Testis (tissue), 3 donors: ENCODE data around the gene PSORS1C1. TPM values are rescaled to one million over a fixed set of nuclear protein-coding genes. Genes with fewer than 3 reads are reported as not detected.

Experiments used
- DNase-seq: peaks from one replicate; pipeline ENCODE4 v3.0.0-alpha.2; 2019
- H3K27ac ChIP-seq, 2 donors: fragments of 200-600 bp; sonication (generic); one replicate each; pipeline ENCODE4 v1.5.1; 2019
- H3K27me3 ChIP-seq: fragments of 200-600 bp; sonication (generic); one replicate; pipeline ENCODE4 v1.5.1; 2019
- H3K36me3 ChIP-seq: fragments of 200-600 bp; sonication (generic); one replicate; pipeline ENCODE4 v1.5.1; 2017; ENCODE audit warnings: low read depth; ENCODE audit errors: missing control alignments
- H3K4me1 ChIP-seq: fragments of 200-600 bp; sonication (generic); one replicate; pipeline ENCODE4 v1.5.1; 2019
- H3K4me3 ChIP-seq, 2 donors: fragments of 200-600 bp; sonication (generic); one replicate each; pipeline ENCODE4 v1.5.1; 2017 to 2019
- H3K9me3 ChIP-seq: fragments of 200-600 bp; sonication (generic); one replicate; pipeline ENCODE4 v1.5.1; 2017
- POLR2A ChIP-seq: fragments of 450-650 bp; IDR thresholded peaks from one replicate; pipeline ENCODE4 v1.6.1; 2017; ENCODE audit warnings: antibody characterized with exemption, mild to moderate bottlenecking, moderate library complexity
- WGBS, 2 donors: methylation state at CpG; one replicate each; pipeline ENCODE4 v1.1.5; 2018; 5-methylcytosine and 5-hydroxymethylcytosine counted together
- intact Hi-C: fragments of 100-400 bp; cut with DNase I; formaldehyde crosslinking; loops from one replicate; pipeline ENCODE4 v1.15.1; 2023; ENCODE audit warnings: low total_unique reads
- polyA plus RNA-seq: library from polyadenylated mRNA; stranded (reverse); fragments of 350-450 nt; fragmentation: Illumina TruSeq; extraction: RNeasy Lipid Tissue Mini Kit (QIAGEN cat#74804); gene quantifications from one replicate; pipeline ENCODE4 v1.2.3, GENCODE V29; 2014; ENCODE audit warnings: low read depth, low replicate concordance; ENCODE audit not compliant: insufficient read depth
- total RNA-seq, 2 donors: library from RNA; depleted of rRNA; stranded (reverse); fragments of >200 nt; gene quantifications; one replicate each; pipeline ENCODE4 v1.2.3, GENCODE V29; 2016
- TF ChIP-seq, protein P1 (sequence below), 3 experiments: fragments of 450-650 bp in 2 of 3; fragments of 200-600 bp in 1 of 3; sonication (generic) in 1 of 3; IDR thresholded peaks; one replicate each; pipeline ENCODE4 v1.5.1; 2016 to 2019; ENCODE audit warnings: antibody characterized with exemption in 3 of 3, mild to moderate bottlenecking in 2 of 3, moderate library complexity in 1 of 3

PSORS1C1 gene
- total and polyA plus RNA-seq, 3 donors from 2014 or later: 28.0 to 126 (median 32.7) TPM

- no peaks in the 10 kb centered on the region for H3K36me3 ChIP-seq
- no peak for DNase-seq
- H3K9me3 ChIP-seq: no peaks in the 10 kb centered on the region
- TF ChIP-seq, protein P1, sequence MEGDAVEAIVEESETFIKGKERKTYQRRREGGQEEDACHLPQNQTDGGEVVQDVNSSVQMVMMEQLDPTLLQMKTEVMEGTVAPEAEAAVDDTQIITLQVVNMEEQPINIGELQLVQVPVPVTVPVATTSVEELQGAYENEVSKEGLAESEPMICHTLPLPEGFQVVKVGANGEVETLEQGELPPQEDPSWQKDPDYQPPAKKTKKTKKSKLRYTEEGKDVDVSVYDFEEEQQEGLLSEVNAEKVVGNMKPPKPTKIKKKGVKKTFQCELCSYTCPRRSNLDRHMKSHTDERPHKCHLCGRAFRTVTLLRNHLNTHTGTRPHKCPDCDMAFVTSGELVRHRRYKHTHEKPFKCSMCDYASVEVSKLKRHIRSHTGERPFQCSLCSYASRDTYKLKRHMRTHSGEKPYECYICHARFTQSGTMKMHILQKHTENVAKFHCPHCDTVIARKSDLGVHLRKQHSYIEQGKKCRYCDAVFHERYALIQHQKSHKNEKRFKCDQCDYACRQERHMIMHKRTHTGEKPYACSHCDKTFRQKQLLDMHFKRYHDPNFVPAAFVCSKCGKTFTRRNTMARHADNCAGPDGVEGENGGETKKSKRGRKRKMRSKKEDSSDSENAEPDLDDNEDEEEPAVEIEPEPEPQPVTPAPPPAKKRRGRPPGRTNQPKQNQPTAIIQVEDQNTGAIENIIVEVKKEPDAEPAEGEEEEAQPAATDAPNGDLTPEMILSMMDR (IDR thresholded peaks at IDR 0.05): no peak
- TF ChIP-seq POLR2A: no peak
- H3K4me3 ChIP-seq: no peak overlapping the region
- H3K27ac ChIP-seq: no peak overlapping the region
- intact Hi-C loops: no loop called here
- H3K27me3 ChIP-seq: no peaks in the 10 kb centered on the region
- H3K4me1 ChIP-seq: peaks cover 11% of the 10 kb centered on the region
- 54 to 59% methylated on average over 8 of the region's 8 CpGs for WGBS, 2 donors
These were observed 10.6 kb downstream of the PSORS1C1 start for GRCh38 chr6:31125162-31125561.

GRCh38 chr6:31125586-31126363 is 11.2 kb downstream of the PSORS1C1 start:
- H3K27ac ChIP-seq: no peak overlapping the region

DNA sequence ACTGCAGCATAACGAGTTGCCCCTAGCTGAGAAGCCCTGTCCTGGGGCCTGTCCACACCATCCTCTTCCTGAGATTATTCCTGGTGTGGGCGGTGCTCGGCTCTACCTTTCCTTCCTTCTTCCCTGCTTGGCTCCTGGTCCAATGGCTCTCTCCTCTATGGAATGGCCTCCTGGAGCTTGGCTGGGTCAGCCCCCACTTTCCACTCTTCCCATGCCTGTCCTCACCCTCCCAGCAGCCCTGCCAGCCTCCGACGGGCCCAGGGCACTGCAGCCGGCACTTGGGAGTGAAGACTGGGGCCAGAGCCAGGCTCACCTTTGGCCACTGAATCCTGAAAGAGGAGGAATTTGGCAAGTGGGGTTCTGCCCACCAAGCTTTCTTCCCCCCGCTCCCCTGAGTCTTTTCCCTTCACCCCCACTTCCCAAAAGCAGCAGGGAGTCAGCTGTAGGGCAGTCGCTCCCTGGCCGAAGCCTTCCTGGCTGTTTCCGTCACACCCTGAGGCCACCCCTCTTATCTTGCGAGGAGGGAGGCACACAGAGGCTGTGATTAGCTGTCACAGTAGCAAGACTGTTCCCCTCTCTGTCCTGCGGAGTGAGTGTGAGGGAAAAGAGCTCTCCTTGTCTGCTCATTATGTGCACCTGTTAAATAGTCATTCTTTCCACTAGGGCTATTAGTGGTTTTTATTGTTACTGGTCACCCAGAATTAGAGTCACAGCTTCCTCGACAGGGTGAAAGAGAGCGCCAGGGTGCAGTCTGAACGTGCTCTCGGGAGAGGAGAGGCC is 12.0 kb downstream of the PSORS1C1 start:
- TF ChIP-seq POLR2A: no peak
- TF ChIP-seq, protein P1 (IDR thresholded peaks at IDR 0.05): no peak
- H3K27ac ChIP-seq: no peak overlapping the region

More at GRCh38 chr6:31125586-31126363, 11.2 kb downstream of the PSORS1C1 start:
- Histone ChIP-seq H3K27me3 (no peaks in the 10 kb centered on the region), H3K9me3 (no peaks in the 10 kb centered on the region), H3K4me3 (no peak overlapping the region), H3K4me1 (peaks cover 11% of the 10 kb centered on the region), H3K36me3 (no peaks in the 10 kb centered on the region)
- no peak for DNase-seq
- WGBS, 2 donors: 78 to 81% methylated on average over 12 of the region's 12 CpGs
- intact Hi-C loops: no loop called here
- TF ChIP-seq, protein P1 (IDR thresholded peaks at IDR 0.05): no peak
- TF ChIP-seq POLR2A: no peak

DNA sequence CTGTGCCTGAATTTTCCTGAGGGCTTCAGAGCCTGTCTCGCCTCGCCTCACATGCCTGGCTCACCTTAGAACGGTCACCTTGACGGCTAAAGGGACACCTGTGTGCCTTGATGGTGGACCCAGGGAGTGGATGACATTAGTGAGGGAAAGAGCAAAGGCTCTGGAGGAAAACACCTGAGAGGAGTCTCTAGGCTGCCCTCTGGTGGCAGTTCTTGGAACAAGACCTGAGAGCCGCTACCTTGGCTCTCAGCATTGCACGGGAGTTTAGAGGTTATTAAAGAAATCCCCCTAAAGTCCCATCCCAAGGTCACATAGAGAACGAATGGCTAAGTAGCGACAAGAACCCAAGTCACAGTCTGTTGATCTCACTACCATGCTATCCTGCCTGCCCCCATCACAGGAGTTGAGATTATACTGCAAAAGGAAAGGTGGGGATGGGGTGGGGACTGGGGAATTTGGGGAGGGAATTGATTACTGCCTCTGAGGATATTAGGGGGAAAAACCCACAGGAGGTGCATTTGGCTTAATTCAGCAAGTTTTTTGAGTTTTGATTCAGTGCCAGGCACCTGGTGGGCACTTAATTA is 13.6 kb downstream of the PSORS1C1 start:
- 12 to 37% methylated on average over 8 of the region's 8 CpGs for WGBS, 2 donors
- no peak overlapping the region for H3K27ac ChIP-seq
- DNase-seq: peak; percentile 86
- intact Hi-C loops: no loop called here
- TF ChIP-seq POLR2A: no peak
- TF ChIP-seq, protein P1 (IDR thresholded peaks at IDR 0.05): peak; percentile 48 to 77 (median 67)
- no peaks in the 10 kb centered on the region for H3K9me3 ChIP-seq
- H3K4me3 ChIP-seq: no peak overlapping the region
- no peaks in the 10 kb centered on the region for H3K36me3 ChIP-seq
- peaks cover 2% of the 10 kb centered on the region for H3K4me1 ChIP-seq
- no peaks in the 10 kb centered on the region for H3K27me3 ChIP-seq

More for the DNA sequence above, 12.0 kb downstream of the PSORS1C1 start:
- Histone ChIP-seq H3K4me1 (peaks cover 11% of the 10 kb centered on the region), H3K9me3 (no peaks in the 10 kb centered on the region), H3K27me3 (no peaks in the 10 kb centered on the region), H3K36me3 (no peaks in the 10 kb centered on the region), H3K4me3 (no peak overlapping the region)
- intact Hi-C loops: no loop called here
- WGBS, 2 donors: 71 to 73% methylated on average over 15 to 16 of the region's 16 CpGs
- peak; percentile 18 for DNase-seq
